G401 (cell line): ENCODE results near the gene PADI4. TPM values are rescaled to one million over a fixed set of nuclear protein-coding genes. Genes with fewer than 3 reads are reported as not detected.

Source experiments
- DNase-seq: peaks from one replicate; pipeline ENCODE4 v3.0.0-alpha.2; 2015; ENCODE audit warnings: low spot score
- in situ Hi-C: cut with HindIII; loops from 2 replicates; pipeline ENCODE4 v1.10.0; 2016; ENCODE audit warnings: low sequenced_read_pairs, mixed read lengths
- total RNA-seq: library from RNA; depleted of rRNA; stranded (reverse); fragments of >200 nt; shearing (Covaris generic); gene quantifications from 2 replicates; pipeline ENCODE4 v1.2.3, GENCODE V29; 2014

The PADI4 gene
- total RNA-seq, 1 experiment from 2014 or later = not detected

- no peak for DNase-seq
- in situ Hi-C loops = no loop called here
Measured at GRCh38 chr1:17280436-17280835, 27.6 kb upstream of the PADI4 start.

DNA sequence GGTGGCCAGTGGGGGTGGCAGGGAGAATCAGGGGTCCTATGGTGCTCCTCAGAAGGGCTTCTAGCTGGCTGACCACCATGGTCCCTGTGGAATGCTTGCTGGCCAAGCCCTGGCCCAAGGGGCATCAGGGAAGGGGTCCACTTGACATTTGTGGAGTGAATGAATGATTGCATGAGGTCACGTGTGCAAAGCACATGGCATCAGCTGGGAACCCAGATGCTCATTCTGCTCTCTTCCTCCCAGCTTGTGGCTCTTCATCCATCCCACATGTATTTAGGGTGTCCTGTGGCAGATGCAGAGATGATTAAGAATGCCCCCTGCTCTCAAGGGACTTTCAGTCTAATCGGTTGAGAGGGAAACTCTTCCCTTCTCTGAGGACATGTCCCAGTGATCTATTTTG lies 27.1 kb upstream of the PADI4 start:
- in situ Hi-C loops = no loop called here

DNA sequence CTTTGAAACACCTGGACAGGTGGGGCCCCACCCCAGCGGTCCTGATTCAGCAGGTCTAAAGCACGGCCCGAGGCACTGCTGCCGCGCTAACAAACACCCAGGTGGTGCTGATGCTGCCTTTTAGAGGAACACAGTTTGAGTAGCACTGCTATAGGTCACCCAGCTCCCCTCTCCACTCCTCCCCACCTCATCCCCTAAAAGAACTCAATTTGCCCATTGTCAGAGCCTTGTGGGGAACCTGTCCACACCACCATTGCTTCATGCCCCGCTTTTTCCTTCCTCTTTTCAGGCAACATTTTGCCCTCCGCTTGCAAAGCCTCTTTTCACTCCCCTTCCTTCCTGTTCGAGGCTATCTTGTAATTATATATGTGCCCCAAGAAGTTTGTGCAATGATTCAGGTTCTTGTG lies 26.2 kb upstream of the PADI4 start:
- no peak for DNase-seq
- in situ Hi-C loops = no loop called here

More for the DNA sequence above, 27.1 kb upstream of the PADI4 start:
- DNase-seq = no peak

GRCh38 chr1:17282836-17283235 lies 25.2 kb upstream of the PADI4 start:
- in situ Hi-C loops = no loop called here
- DNase-seq = no peak

DNA sequence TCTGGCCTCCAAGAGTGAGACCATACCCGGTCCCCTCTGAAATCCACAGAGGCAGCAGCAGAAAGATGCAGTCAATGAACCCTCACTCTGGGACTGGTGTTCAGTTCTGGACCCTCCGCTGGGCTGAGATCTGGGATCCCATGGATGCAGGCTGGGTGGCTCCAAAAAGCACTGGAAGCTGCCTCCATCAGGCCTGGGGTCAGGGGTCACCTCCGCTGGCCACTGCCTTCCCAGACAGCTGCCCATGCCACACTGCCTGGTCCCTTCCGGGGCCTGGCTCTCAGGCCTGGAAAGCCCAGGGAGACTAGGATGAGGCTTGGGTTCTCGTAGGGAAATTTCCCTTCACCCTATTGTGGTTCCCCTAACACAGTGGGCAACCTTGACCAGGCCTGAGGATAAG lies 21.4 kb upstream of the PADI4 start:
- no peak for DNase-seq
- in situ Hi-C loops = no loop called here

- no peak for DNase-seq
- in situ Hi-C loops = no loop called here
Measured at GRCh38 chr1:17287130-17287776, 20.7 kb upstream of the PADI4 start.

GRCh38 chr1:17289721-17290120 lies 18.3 kb upstream of the PADI4 start:
- DNase-seq = no peak
- in situ Hi-C loops = no loop called here

DNA sequence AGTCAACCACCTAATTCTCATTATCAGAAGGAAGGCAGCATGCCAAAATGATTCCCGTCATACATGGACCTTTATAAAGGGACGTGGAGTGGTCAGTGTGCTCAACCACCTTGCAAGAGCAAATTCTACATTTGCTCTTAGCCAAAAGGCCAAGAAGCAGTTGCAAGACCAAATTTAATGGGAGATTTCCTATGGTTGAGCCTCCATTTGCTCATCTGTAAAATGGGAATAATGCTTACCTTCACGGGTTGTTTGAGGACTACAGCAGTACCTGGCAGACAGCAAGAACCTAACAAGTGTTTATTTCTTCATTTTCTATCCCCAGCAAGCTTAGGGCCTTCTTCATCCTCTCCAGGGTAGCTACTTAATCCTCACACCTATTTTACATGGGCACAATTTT lies 17.4 kb upstream of the PADI4 start:
- in situ Hi-C loops = no loop called here
- no peak for DNase-seq

- in situ Hi-C loops = no loop called here
- DNase-seq = no peak
Measured at GRCh38 chr1:17292299-17293160, 15.5 kb upstream of the PADI4 start.

GRCh38 chr1:17293681-17294425 lies 14.1 kb upstream of the PADI4 start:
- in situ Hi-C loops = no loop called here
- no peak for DNase-seq

DNA sequence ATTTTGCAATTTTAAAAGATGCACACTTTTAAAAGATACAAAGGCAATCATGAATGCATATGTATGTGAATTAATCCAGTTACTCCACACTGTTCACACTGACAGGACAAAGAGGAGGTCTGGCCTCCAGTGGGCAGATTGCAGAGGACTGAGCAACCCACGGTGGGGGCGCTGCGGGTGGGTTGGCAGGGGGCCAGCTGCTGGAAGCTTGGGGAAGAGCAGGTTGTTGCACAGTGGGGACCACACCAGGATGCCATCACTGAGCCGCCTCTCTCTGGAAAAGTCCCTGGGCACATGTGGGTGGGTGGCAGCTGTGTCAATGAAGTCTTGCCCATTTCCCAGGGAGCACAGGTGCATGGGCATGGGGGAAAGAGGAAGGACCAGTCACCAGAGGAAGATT lies 12.7 kb upstream of the PADI4 start:
- DNase-seq = no peak
- in situ Hi-C loops = no loop called here

DNA sequence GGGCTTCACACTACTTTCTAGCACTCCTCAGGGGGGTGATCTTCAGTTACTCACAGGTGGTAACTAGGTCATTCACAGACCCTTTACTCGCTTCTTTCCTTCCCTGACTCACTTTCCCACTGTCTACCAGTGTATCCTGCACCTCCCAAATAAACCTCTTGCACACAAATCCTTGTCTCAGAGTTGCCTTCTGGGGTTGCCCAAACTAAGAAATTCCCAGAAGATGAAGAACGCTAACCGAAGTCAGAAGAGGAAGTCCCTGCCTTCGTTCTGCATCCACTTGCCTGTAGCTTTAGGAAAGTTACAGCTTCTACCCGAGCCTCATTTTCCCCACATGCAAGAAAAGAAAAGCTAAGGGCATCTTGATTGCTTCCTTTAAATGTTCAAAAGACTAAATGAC lies 11.9 kb upstream of the PADI4 start:
- DNase-seq = no peak
- in situ Hi-C loops = no loop called here

DNA sequence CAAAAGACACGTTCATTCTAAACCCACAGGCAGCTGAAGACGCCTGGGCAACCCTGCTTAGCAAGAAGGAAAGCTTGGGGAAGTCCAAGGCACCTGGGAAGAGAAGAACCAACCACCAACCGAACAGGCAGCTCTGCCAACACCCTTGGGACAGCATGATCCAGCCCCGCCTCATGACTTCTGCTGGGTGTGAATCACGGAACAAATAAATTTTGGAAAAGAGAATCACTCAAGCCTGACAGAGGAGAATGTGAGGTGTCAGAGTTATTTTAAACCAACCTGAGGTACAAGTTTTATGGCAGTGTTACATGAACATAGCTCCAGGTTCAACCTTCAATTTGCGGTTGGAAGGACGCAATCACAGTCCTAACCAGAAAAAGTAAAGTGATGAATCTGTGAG lies 10.0 kb upstream of the PADI4 start:
- in situ Hi-C loops = no loop called here
- DNase-seq = no peak

DNA sequence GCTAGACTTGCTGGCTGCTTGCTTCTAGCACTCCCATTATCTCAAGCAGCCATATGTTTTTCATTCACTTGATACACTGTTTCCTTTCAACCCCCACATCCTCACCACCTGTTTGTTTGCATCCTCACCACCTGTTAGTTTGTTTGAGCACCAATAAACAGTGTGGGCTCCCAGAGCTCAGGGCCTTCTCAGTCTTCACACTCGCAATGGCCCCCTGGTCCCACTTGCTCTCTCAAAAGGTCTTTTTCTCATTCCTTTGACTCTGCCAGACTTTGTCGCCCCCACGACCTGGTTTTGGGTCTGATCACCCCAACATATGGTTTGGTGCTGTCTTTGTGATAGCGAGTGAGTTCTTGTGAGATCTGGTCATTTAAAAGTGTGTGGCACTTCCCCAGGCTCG lies 6.2 kb upstream of the PADI4 start:
- in situ Hi-C loops = no loop called here
- no peak for DNase-seq

GRCh38 chr1:17304151-17304825 lies 3.7 kb upstream of the PADI4 start:
- no peak for DNase-seq
- in situ Hi-C loops = no loop called here

GRCh38 chr1:17304826-17305175 lies 3.2 kb upstream of the PADI4 start:
- no peak for DNase-seq
- in situ Hi-C loops = no loop called here

DNA sequence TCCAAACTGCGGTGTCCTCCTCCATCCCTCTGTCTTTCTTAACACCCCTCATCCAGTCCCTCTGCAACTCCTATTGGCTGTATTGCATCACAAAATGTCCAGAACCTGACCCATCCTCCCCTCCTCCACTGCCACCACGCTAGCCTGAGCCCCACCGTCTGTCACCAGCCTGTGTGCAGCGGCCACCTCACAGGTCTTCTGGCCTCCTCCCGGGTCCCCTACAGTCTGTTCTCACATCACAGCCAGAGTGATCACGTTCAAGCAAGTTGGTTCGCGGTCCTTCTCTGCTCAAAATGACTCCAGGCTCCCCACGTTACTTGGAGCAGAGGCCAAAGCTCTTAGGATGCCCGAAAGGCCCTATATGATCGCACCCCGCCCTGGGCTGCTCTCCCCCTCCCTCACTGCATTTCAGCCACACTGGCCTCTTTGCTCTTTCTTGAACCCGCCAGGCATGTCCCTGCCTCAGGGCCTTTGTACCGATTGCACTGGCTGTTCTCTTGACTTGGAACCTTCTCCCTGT lies 2.4 kb upstream of the PADI4 start:
- no peak for DNase-seq
- in situ Hi-C loops = no loop called here

DNA sequence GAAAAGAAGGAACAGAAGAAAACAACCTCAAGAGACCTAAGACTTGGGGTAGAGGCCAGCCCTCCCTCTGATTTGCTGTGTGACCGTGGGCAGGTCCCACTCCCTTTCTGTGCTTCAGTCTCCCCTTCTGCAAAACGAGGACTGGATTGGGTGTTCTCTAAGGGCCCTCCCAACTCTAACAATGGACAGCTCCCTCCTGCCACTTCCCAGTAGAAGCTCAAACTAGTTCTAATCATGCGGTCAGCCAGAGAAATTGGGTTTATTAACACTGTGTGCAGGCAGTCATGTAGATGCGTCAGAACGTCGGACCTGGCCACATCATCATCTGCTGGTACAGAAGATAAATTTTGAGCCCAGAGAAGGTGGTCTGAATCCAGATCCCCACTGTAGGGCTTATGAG lies 1.6 kb upstream of the PADI4 start:
- in situ Hi-C loops = no loop called here

DNA sequence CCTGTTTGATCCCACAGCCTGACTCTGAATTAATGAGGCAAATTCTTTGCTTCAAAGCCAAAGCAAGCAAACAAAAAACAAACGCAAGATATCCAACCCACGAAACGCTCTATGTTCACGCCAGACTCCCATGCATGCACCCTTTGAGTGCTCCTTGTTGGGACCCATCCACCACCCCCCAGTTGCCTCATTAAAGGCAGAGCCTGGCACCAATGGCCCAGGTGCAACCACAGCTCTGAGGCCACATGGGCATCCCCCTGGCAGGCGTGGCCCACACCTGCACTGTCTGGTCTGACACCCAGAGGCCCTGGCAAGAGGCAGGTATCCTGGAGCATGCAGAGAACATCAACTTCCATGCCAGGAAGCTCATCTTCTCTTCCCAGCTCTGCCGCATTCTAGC lies 1.1 kb upstream of the PADI4 start:
- DNase-seq = no peak
- in situ Hi-C loops = no loop called here

More for the DNA sequence above, 1.6 kb upstream of the PADI4 start:
- no peak for DNase-seq

GRCh38 chr1:17307329-17307728 lies 668 bp upstream of the PADI4 start:
- in situ Hi-C loops = no loop called here
- DNase-seq = no peak
